ENCODE data around the gene BABAM2.
"Not testable (repeated sequence)": the region's sequence is repeated elsewhere in the genome, so short reads cannot be mapped to it uniquely, and the experiment has no call there.

BABAM2 gene

GRCh38 chr2:28334527-28334894, 444.0 kb downstream of the BABAM2 start:
- Histone ChIP-seq H3K4me3 (ENCODE audit: low read depth, low read length) (no peak overlapping the region), H3K9me3 (ENCODE audit: control insufficient read depth, insufficient read depth, low read depth, low read length) (no peaks in the 10 kb centered on the region), H3K36me3 (ENCODE audit: control insufficient read depth in 2 of 2, insufficient read depth in 1 of 2, low read length in 2 of 2) (no peaks in the 10 kb centered on the region), H3K27ac (ENCODE audit: extremely low read depth, low read depth, low read length) (no peak overlapping the region), H3K4me1 (ENCODE audit: control insufficient read depth, insufficient read depth, low read length) (no peaks in the 10 kb centered on the region; the same call in 1 of the 2 replicates)
- ChIA-PET POLR2A (no interaction called here), CTCF (interaction anchor here (0.7 to 1.0 kb wide), 2 partner anchors 28 to 183 kb away, joined by 3 read pairs; no protein-coding TSS in a partner anchor)
- TF ChIP-seq ZFP41 (tag by site-specific recombination; IDR thresholded peaks at IDR 0.05; ENCODE audit: borderline replicate concordance) (no peak), ZBTB49 (tag by site-specific recombination; IDR thresholded peaks at IDR 0.05; ENCODE audit: low read depth) (no peak), ZNF24 (tag by site-specific recombination; IDR thresholded peaks at IDR 0.05) (no peak), YY1 (tag by site-specific recombination; IDR thresholded peaks at IDR 0.05) (no peak), ZNF791 (tag by site-specific recombination; IDR thresholded peaks at IDR 0.05) (no peak), SP3 (tag by site-specific recombination; IDR thresholded peaks at IDR 0.05) (no peak), ZNF140 (tag by site-specific recombination; IDR thresholded peaks at IDR 0.05) (no peak), KLF7 (tag by site-specific recombination; IDR thresholded peaks at IDR 0.05; ENCODE audit: borderline replicate concordance) (no peak), ZNF426 (tag by site-specific recombination; IDR thresholded peaks at IDR 0.05) (no peak), ZNF202 (tag by site-specific recombination; IDR thresholded peaks at IDR 0.05; ENCODE audit: borderline replicate concordance) (no peak), ZNF548 (tag by site-specific recombination; IDR thresholded peaks at IDR 0.05) (no peak), ZNF645 (tag by site-specific recombination; IDR thresholded peaks at IDR 0.05) (no peak), ZNF621 (tag by site-specific recombination; IDR thresholded peaks at IDR 0.05) (no peak)
- TF ChIP-seq, protein P1, sequence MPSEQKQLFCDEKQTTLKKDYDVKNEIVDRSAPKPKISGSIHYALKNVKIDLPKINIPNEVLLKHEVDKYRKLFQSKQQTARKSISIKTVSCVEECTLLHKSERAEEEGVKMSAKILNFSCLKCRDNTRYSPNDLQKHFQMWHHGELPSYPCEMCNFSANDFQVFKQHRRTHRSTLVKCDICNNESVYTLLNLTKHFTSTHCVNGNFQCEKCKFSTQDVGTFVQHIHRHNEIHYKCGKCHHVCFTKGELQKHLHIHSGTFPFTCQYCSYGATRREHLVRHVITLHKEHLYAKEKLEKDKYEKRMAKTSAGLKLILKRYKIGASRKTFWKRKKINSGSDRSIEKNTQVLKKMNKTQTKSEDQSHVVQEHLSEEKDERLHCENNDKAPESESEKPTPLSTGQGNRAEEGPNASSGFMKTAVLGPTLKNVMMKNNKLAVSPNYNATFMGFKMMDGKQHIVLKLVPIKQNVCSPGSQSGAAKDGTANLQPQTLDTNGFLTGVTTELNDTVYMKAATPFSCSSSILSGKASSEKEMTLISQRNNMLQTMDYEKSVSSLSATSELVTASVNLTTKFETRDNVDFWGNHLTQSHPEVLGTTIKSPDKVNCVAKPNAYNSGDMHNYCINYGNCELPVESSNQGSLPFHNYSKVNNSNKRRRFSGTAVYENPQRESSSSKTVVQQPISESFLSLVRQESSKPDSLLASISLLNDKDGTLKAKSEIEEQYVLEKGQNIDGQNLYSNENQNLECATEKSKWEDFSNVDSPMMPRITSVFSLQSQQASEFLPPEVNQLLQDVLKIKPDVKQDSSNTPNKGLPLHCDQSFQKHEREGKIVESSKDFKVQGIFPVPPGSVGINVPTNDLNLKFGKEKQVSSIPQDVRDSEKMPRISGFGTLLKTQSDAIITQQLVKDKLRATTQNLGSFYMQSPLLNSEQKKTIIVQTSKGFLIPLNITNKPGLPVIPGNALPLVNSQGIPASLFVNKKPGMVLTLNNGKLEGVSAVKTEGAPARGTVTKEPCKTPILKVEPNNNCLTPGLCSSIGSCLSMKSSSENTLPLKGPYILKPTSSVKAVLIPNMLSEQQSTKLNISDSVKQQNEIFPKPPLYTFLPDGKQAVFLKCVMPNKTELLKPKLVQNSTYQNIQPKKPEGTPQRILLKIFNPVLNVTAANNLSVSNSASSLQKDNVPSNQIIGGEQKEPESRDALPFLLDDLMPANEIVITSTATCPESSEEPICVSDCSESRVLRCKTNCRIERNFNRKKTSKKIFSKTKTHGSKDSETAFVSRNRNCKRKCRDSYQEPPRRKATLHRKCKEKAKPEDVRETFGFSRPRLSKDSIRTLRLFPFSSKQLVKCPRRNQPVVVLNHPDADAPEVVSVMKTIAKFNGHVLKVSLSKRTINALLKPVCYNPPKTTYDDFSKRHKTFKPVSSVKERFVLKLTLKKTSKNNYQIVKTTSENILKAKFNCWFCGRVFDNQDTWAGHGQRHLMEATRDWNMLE (tag by site-specific recombination; conservative IDR thresholded peaks at IDR 0.05; ENCODE audit: low read depth), result no peak
- TF ChIP-seq, protein P2, sequence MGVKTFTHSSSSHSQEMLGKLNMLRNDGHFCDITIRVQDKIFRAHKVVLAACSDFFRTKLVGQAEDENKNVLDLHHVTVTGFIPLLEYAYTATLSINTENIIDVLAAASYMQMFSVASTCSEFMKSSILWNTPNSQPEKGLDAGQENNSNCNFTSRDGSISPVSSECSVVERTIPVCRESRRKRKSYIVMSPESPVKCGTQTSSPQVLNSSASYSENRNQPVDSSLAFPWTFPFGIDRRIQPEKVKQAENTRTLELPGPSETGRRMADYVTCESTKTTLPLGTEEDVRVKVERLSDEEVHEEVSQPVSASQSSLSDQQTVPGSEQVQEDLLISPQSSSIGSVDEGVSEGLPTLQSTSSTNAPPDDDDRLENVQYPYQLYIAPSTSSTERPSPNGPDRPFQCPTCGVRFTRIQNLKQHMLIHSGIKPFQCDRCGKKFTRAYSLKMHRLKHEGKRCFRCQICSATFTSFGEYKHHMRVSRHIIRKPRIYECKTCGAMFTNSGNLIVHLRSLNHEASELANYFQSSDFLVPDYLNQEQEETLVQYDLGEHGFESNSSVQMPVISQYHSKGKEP (tag by site-specific recombination; IDR thresholded peaks at IDR 0.05), result no peak
- TF ChIP-seq, protein P3, sequence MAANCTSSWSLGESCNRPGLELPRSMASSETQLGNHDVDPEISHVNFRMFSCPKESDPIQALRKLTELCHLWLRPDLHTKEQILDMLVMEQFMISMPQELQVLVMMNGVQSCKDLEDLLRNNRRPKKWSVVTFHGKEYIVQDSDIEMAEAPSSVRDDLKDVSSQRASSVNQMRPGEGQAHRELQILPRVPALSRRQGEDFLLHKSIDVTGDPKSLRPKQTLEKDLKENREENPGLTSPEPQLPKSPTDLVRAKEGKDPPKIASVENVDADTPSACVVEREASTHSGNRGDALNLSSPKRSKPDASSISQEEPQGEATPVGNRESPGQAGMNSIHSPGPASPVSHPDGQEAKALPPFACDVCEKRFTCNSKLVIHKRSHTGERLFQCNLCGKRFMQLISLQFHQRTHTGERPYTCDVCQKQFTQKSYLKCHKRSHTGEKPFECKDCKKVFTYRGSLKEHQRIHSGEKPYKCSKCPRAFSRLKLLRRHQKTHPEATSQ (tag by site-specific recombination; IDR thresholded peaks at IDR 0.05), result no peak

GRCh38 chr2:28335265-28335664, 444.7 kb downstream of the BABAM2 start:
- H3K9me3 ChIP-seq (ENCODE audit: control insufficient read depth, insufficient read depth, low read depth, low read length); H3K4me3 ChIP-seq (ENCODE audit: low read depth, low read length); H3K27ac ChIP-seq (ENCODE audit: extremely low read depth, low read depth, low read length); POLR2A ChIA-PET; CTCF ChIA-PET; H3K36me3 ChIP-seq (ENCODE audit: control insufficient read depth in 2 of 2, insufficient read depth in 1 of 2, low read length in 2 of 2); H3K4me1 ChIP-seq (ENCODE audit: control insufficient read depth, insufficient read depth, low read length): not testable (repeated sequence)
